H1 (cell line): ENCODE measurements around the gene ADGRD2. TPM values are rescaled to one million over a fixed set of nuclear protein-coding genes. Genes with fewer than 3 reads are reported as not detected.

Source experiments
- CTCF ChIA-PET: fragments of 300-600 bp; sonication (Branson Sonifier 250); formaldehyde crosslinking; loops from one replicate; lab custom pipeline; 2021; ENCODE audit not compliant: partially characterized antibody; lab: Charles Lee
- POLR2A ChIA-PET: fragments of 300-600 bp; sonication (Branson Sonifier 250); formaldehyde crosslinking; loops from one replicate; lab custom pipeline; 2021; ENCODE audit warnings: inconsistent platforms; ENCODE audit not compliant: partially characterized antibody; lab: Charles Lee
- DNase-seq, 2 experiments: peaks; one replicate each; pipeline versions ENCODE4 v3.0.0 to v3.0.0-alpha.2; 2010 to 2022; ENCODE audit warnings: low spot score in 2 of 2, low read depth in 1 of 2, mixed read lengths in 1 of 2
- FAIRE-seq: peaks from 2 replicates; lab custom pipeline; 2011; peaks lifted over from hg19 to GRCh38; lab: Jason Lieb, UNC
- H2AFZ ChIP-seq: 2 replicates; pipeline ENCODE4 v1.8.1; 2012; ENCODE audit warnings: low read length, inconsistent platforms
- H2AK5ac ChIP-seq: 2 replicates; pipeline ENCODE4 v1.6.1; 2013; ENCODE audit warnings: low read depth, low read length
- H2BK120ac ChIP-seq: replicated peaks from 2 replicates; pipeline ENCODE3; 2013; ENCODE audit warnings: low read depth, low read length, inconsistent platforms
- H2BK12ac ChIP-seq: 2 replicates; pipeline ENCODE4 v1.6.1; 2013; ENCODE audit warnings: low read depth, low read length
- H2BK15ac ChIP-seq: 2 replicates; pipeline ENCODE4 v1.6.1; 2013; ENCODE audit warnings: low read length
- H2BK20ac ChIP-seq: 2 replicates; pipeline ENCODE4 v1.6.1; 2013; ENCODE audit warnings: low read length
- H2BK5ac ChIP-seq: 2 replicates; pipeline ENCODE4 v1.6.1; 2013; ENCODE audit warnings: low read depth, low read length
- H3K14ac ChIP-seq: 2 replicates; pipeline ENCODE4 v1.6.1; 2013; ENCODE audit warnings: inconsistent platforms; ENCODE audit not compliant: insufficient read length
- H3K18ac ChIP-seq: 2 replicates; pipeline ENCODE4 v1.6.1; 2013; ENCODE audit warnings: low read length; ENCODE audit errors: extremely low read depth
- H3K23ac ChIP-seq: 2 replicates; pipeline ENCODE4 v1.6.1; 2013; ENCODE audit warnings: inconsistent platforms; ENCODE audit not compliant: insufficient read length
- H3K23me2 ChIP-seq: 2 replicates; pipeline ENCODE4 v1.6.1; 2013; ENCODE audit warnings: low read depth, low read length
- H3K27ac ChIP-seq: 2 replicates; pipeline ENCODE4 v1.6.1; 2011; ENCODE audit warnings: low read depth, low read length, inconsistent platforms
- H3K27me3 ChIP-seq, 4 experiments: replicated peaks in 1 of 4; 1 replicate in 1 of 4; 2 replicates in 3 of 4; pipeline versions ENCODE4 v1.6.1 to v1.8.1; 2011 to 2013; ENCODE audit warnings: low read length in 3 of 4, mild to moderate bottlenecking in 3 of 4, inconsistent platforms in 2 of 4, mixed read lengths in 2 of 4, moderate library complexity in 1 of 4; ENCODE audit not compliant: control insufficient read depth in 3 of 4, insufficient read depth in 3 of 4; ENCODE audit errors: extremely low read depth in 1 of 4
- H3K36me3 ChIP-seq, 4 experiments: 2 replicates each; pipeline versions ENCODE4 v1.6.1 to v1.8.1; 2011 to 2013; ENCODE audit warnings: mild to moderate bottlenecking in 4 of 4, low read length in 3 of 4, moderate library complexity in 2 of 4, control low read depth in 1 of 4, inconsistent platforms in 1 of 4; ENCODE audit not compliant: insufficient read depth in 4 of 4, control insufficient read depth in 2 of 4
- H3K4ac ChIP-seq: replicated peaks from 2 replicates; pipeline ENCODE3; 2013; ENCODE audit warnings: low read length, low read depth, mixed read lengths, inconsistent platforms; ENCODE audit not compliant: insufficient read length
- H3K4me1 ChIP-seq, 4 experiments: replicated peaks in 1 of 4; 1 replicate in 1 of 4; 2 replicates in 3 of 4; pipeline versions ENCODE4 v1.6.1 to v1.8.1; 2011 to 2013; ENCODE audit warnings: low read length in 3 of 4, inconsistent platforms in 2 of 4, mixed read lengths in 1 of 4; ENCODE audit not compliant: insufficient read depth in 4 of 4, control insufficient read depth in 3 of 4
- H3K4me2 ChIP-seq, 2 experiments: 2 replicates each; pipeline versions ENCODE4 v1.6.1 to v1.8.1; 2011 to 2013; ENCODE audit warnings: low read depth in 2 of 2, low read length in 2 of 2, control low read depth in 1 of 2, inconsistent platforms in 1 of 2, mild to moderate bottlenecking in 1 of 2; ENCODE audit not compliant: insufficient read depth in 1 of 2
- H3K4me3 ChIP-seq, 4 experiments: fragments of 200-600, 300-600 bp in 1 of 4; sonication (generic), shearing (Covaris generic), sonication (Bioruptor Twin) in 1 of 4; 2 replicates each; pipeline versions ENCODE4 v1.5.1 to v1.8.1; 2011 to 2016; ENCODE audit warnings: low read length in 4 of 4, low read depth in 3 of 4, control low read depth in 2 of 4, inconsistent platforms in 2 of 4, mild to moderate bottlenecking in 2 of 4, mixed read lengths in 1 of 4, moderate library complexity in 1 of 4; ENCODE audit not compliant: insufficient read depth in 2 of 4; ENCODE audit errors: extremely low read depth in 1 of 4
- H3K56ac ChIP-seq: replicated peaks from 2 replicates; pipeline ENCODE3; 2013; ENCODE audit warnings: low read depth, mild to moderate bottlenecking, mixed read lengths, low read length, inconsistent platforms; ENCODE audit not compliant: insufficient read length
- H3K79me1 ChIP-seq: 2 replicates; pipeline ENCODE4 v1.6.1; 2013; ENCODE audit warnings: low read depth, low read length, control low read depth
- H3K79me2 ChIP-seq, 2 experiments: 2 replicates each; pipeline versions ENCODE4 v1.6.1 to v1.8.1; 2012 to 2013; ENCODE audit warnings: low read length in 2 of 2, mild to moderate bottlenecking in 2 of 2, inconsistent platforms in 1 of 2; ENCODE audit not compliant: insufficient read depth in 2 of 2, control insufficient read depth in 1 of 2
- H3K9ac ChIP-seq, 4 experiments: replicated peaks in 1 of 4; 1 replicate in 1 of 4; 2 replicates in 3 of 4; pipeline versions ENCODE4 v1.6.1 to v1.8.1; 2011 to 2013; ENCODE audit warnings: low read depth in 3 of 4, low read length in 3 of 4, control low read depth in 2 of 4, mild to moderate bottlenecking in 2 of 4, moderate library complexity in 2 of 4, inconsistent platforms in 1 of 4; ENCODE audit errors: extremely low read depth in 1 of 4
- H3K9me3 ChIP-seq, 2 experiments: 2 replicates each; pipeline versions ENCODE4 v1.6.1 to v1.8.1; 2012 to 2013; ENCODE audit warnings: mild to moderate bottlenecking in 2 of 2, moderate library complexity in 2 of 2, control low read depth in 1 of 2, inconsistent platforms in 1 of 2, low read depth in 1 of 2, low read length in 1 of 2, mixed read lengths in 1 of 2; ENCODE audit not compliant: insufficient read depth in 2 of 2
- H4K20me1 ChIP-seq, 2 experiments: replicated peaks in 1 of 2; 2 replicates each; pipeline versions ENCODE3 to v1.8.1; 2011 to 2013; ENCODE audit warnings: inconsistent platforms in 2 of 2, low read length in 2 of 2, mild to moderate bottlenecking in 1 of 2; ENCODE audit not compliant: insufficient read depth in 2 of 2, control insufficient read depth in 1 of 2
- H4K5ac ChIP-seq: 2 replicates; pipeline ENCODE4 v1.6.1; 2013; ENCODE audit warnings: low read length, low read depth, mixed read lengths, inconsistent platforms; ENCODE audit not compliant: insufficient read length
- H4K8ac ChIP-seq: 2 replicates; pipeline ENCODE4 v1.8.0; 2013; ENCODE audit warnings: mild to moderate bottlenecking, moderate library complexity, low read length, inconsistent platforms; ENCODE audit not compliant: insufficient read depth; ENCODE audit errors: extremely low read depth
- H4K91ac ChIP-seq: replicated peaks from 2 replicates; pipeline ENCODE3; 2013; ENCODE audit warnings: low read length, mixed read lengths, inconsistent platforms; ENCODE audit not compliant: insufficient read length
- BCL11A ChIP-seq, 2 experiments: IDR thresholded peaks; one replicate each; pipeline ENCODE4 v1.6.1; 2011; ENCODE audit warnings: low read depth in 2 of 2, low read length in 2 of 2, mild to moderate bottlenecking in 2 of 2
- SRF ChIP-seq: IDR thresholded peaks from 2 replicates; pipeline ENCODE4 v1.6.1; 2011; ENCODE audit warnings: mild to moderate bottlenecking, low read depth, low read length, moderate library complexity
- WGBS, 2 experiments: shearing (Covaris generic) in 1 of 2; methylation state at CpG; one replicate each; pipeline versions ENCODE4 v1.1.6 to v1.1.7; 2013 to 2015; ENCODE audit warnings: low lambda C conversion rate in 2 of 2, mixed read lengths in 2 of 2, inconsistent platforms in 1 of 2, low coverage in 1 of 2, missing lambda C conversion rate in 1 of 2; ENCODE audit not compliant: insufficient replicate concordance in 2 of 2, insufficient coverage in 1 of 2, insufficient read length in 1 of 2; ENCODE audit errors: extremely low coverage in 1 of 2, missing lambda C conversion rate in 1 of 2; 5-methylcytosine and 5-hydroxymethylcytosine counted together
- polyA plus RNA-seq, 7 experiments: library from polyadenylated mRNA; depleted of rRNA in 3 of 7; stranded (reverse) in 5 of 7; unstranded in 2 of 7; fragments of >200 nt in 5 of 7; fragments of 200-250 nt in 2 of 7; gene quantifications; 1 replicate in 5 of 7; 2 replicates in 1 of 7; 4 replicates in 1 of 7; pipeline versions ENCODE4 v1.2.1 to v1.2.3, GENCODE V29; 2011 to 2013; ENCODE audit warnings: missing spikeins in 2 of 7, mixed read lengths in 2 of 7
- total RNA-seq: library from RNA; stranded (reverse); fragmentation: NEBNext Ultra II Directional; extraction: Animal tissue kit (Norgen Biotek cat#: 25700); gene quantifications from 2 replicates; pipeline ENCODE4 v1.2.1, GENCODE V29; 2021
- TF ChIP-seq, protein P1 (sequence below): IDR thresholded peaks from 2 replicates; pipeline ENCODE4 v1.6.1; 2012; ENCODE audit warnings: inconsistent platforms
- TF ChIP-seq, protein P2 (sequence below): IDR thresholded peaks from 2 replicates; pipeline ENCODE4 v1.6.1; 2011; ENCODE audit warnings: low read length, improper control_type of control experiment

Gene ADGRD2
- total and polyA plus RNA-seq, 2 of the 8 experiments (the other 6 are each of a cell fraction or from before 2014, with no cell fraction given) = 0.41 to 1.4 TPM

DNA sequence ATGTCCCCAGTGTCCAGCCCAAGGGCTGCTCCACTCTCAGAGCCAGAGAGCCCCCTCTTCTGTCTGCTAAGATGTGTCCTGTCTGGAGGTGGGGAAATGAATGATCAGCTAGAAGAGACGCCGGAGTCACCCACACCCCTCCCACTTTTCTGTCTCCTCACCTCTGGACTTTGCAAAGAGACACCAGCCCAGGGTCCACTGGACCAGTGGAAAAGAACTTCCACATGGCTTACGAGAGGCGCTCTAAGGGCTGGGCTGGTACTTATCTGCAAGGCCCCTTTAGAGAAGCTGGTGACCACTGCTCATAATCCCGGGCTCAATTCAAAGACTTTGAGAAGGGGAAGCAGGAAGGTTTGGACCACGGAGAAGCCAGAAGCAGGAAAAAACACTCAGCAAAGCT lies 47.8 kb downstream of the ADGRD2 start:
- H2AFZ ChIP-seq = no peak overlapping the region
- CTCF ChIA-PET = interaction anchor here (0.6 to 2.8 kb wide), 4 partner anchors 9 to 79 kb away, joined by 3 to 8 read pairs (median 4); no protein-coding TSS in a partner anchor
- H3K27ac ChIP-seq = no peak overlapping the region

More for the DNA sequence above, 47.8 kb downstream of the ADGRD2 start:
- Histone ChIP-seq H3K9me3 (no peaks in the 10 kb centered on the region; a peak in 1 of 4 replicates), H3K23ac (no peak overlapping the region), H3K79me2 (no peaks in the 10 kb centered on the region), H2BK120ac (no peak overlapping the region), H2BK12ac (no peak overlapping the region), H3K4ac (no peak overlapping the region), H3K36me3 (peaks cover 0 to 2% (median 0%) of the 10 kb centered on the region in 4 experiments; a peak in 1 of 8 replicates), H3K4me1 (peaks cover 0 to 6% (median 3%) of the 10 kb centered on the region in 4 experiments; a peak in 4 of 7 replicates), H3K79me1 (no peaks in the 10 kb centered on the region), H4K20me1 (peaks cover 0 to 2% of the 10 kb centered on the region in 2 experiments), H2BK20ac (no peak overlapping the region), H3K4me2 (no peak overlapping the region), H3K27me3 (peaks cover 10 to 25% (median 23%) of the 10 kb centered on the region in 4 experiments), H3K14ac (no peak overlapping the region), H4K8ac (no peak overlapping the region), H3K23me2 (no peaks in the 10 kb centered on the region; the same call in 1 of the 2 replicates), H4K5ac (no peak overlapping the region), H3K18ac (no peak overlapping the region), H3K9ac (no peak overlapping the region), H3K56ac (no peak overlapping the region), H2BK5ac (no peak overlapping the region), H4K91ac (no peak overlapping the region), H3K4me3 (no peak overlapping the region), H2BK15ac (no peak overlapping the region), H2AK5ac (no peak overlapping the region)
- DNase-seq (no peak), FAIRE-seq (no peak)
- 88% methylated on average over 5 of the region's 6 CpGs; no CpG with 5 or more reads in 1 of the 2 experiments for WGBS, 2 experiments
- TF ChIP-seq, protein P1, sequence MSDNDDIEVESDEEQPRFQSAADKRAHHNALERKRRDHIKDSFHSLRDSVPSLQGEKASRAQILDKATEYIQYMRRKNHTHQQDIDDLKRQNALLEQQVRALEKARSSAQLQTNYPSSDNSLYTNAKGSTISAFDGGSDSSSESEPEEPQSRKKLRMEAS = no peak
- TF ChIP-seq BCL11A (IDR thresholded peaks at IDR 0.05; ENCODE audit: low read depth in 2 of 2, low read length in 2 of 2) = no peak
- no peak for TF ChIP-seq SRF
- TF ChIP-seq, protein P2, sequence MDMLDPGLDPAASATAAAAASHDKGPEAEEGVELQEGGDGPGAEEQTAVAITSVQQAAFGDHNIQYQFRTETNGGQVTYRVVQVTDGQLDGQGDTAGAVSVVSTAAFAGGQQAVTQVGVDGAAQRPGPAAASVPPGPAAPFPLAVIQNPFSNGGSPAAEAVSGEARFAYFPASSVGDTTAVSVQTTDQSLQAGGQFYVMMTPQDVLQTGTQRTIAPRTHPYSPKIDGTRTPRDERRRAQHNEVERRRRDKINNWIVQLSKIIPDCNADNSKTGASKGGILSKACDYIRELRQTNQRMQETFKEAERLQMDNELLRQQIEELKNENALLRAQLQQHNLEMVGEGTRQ = no peak
- POLR2A ChIA-PET = interaction anchor here (3.6 kb wide), 1 partner anchor 11 kb away, joined by 11 read pairs; no protein-coding TSS in a partner anchor
